K562 (cell line): ENCODE measurements around the gene MAP4K1. TPM values are rescaled to one million over a fixed set of nuclear protein-coding genes. Genes with fewer than 3 reads are reported as not detected.

Source experiments
- BCL6 ChIP-seq: fragments of 250-450 bp; sonication (Bioruptor Pico); IDR thresholded peaks from 2 replicates; pipeline ENCODE4 v1.4.0; 2020
- DIDO1 ChIP-seq: fragments of 450-650 bp; IDR thresholded peaks from 2 replicates; pipeline ENCODE4 v1.6.1; 2016; ENCODE audit warnings: low read depth, missing biosample characterization, missing genetic modification characterization
- GTF2E2 ChIP-seq: fragments of 200-800 bp; sonication (Bioruptor generic); IDR thresholded peaks from 2 replicates; pipeline ENCODE4 v1.6.1; 2016; ENCODE audit warnings: missing genetic modification characterization, missing compliant biosample characterization
- HINFP ChIP-seq: fragments of 450-650 bp; conservative IDR thresholded peaks from 2 replicates; pipeline ENCODE4 v1.6.1; 2016; ENCODE audit warnings: missing genetic modification characterization, low read depth, mild to moderate bottlenecking, control low read depth, missing compliant biosample characterization
- MAFF ChIP-seq: IDR thresholded peaks from 2 replicates; pipeline ENCODE4 v1.6.1; 2012; ENCODE audit warnings: low read length, improper control_type of control experiment
- MEIS2 ChIP-seq: fragments of 450-650 bp; IDR thresholded peaks from 2 replicates; pipeline ENCODE4 v1.6.1; 2014; ENCODE audit warnings: mild to moderate bottlenecking; ENCODE audit not compliant: partially characterized antibody
- MIER1 ChIP-seq: fragments of 450-650 bp; IDR thresholded peaks from 2 replicates; pipeline ENCODE4 v1.6.1; 2016; ENCODE audit warnings: antibody characterized with exemption, mild to moderate bottlenecking, low read depth
- NCOA1 ChIP-seq: fragments of 450-650 bp; IDR thresholded peaks from 2 replicates; pipeline ENCODE4 v1.6.1; 2016; ENCODE audit warnings: low read depth
- NCOA6 ChIP-seq: fragments of 450-650 bp; IDR thresholded peaks from 2 replicates; pipeline ENCODE4 v1.6.1; 2017; ENCODE audit warnings: mild to moderate bottlenecking
- NFRKB ChIP-seq: fragments of 450-650 bp; IDR thresholded peaks from 2 replicates; pipeline ENCODE4 v1.6.1; 2016; ENCODE audit warnings: low read depth
- PREB ChIP-seq: sonication (generic); formaldehyde crosslinking; IDR thresholded peaks from 2 replicates; pipeline ENCODE4 v1.8.1; 2023; ENCODE audit warnings: mild to moderate bottlenecking, missing genetic modification reagents
- SRSF3 ChIP-seq: fragments of 200-400 bp; formaldehyde crosslinking; IDR thresholded peaks from 2 replicates; pipeline ENCODE4 v1.6.1; 2016; ENCODE audit warnings: mild to moderate bottlenecking, low read length, moderate library complexity; ENCODE audit not compliant: insufficient read depth
- TCFL5 ChIP-seq: fragments of 250-450 bp; sonication (Bioruptor Pico); conservative IDR thresholded peaks from 2 replicates; pipeline ENCODE4 v1.6.1; 2021; ENCODE audit warnings: mild to moderate bottlenecking, moderate library complexity, matching md5 sums
- UBTF ChIP-seq, 2 experiments: IDR thresholded peaks; 2 replicates each; pipeline ENCODE4 v1.6.1; 2012; ENCODE audit warnings: improper control_type of control experiment in 2 of 2, low read depth in 2 of 2, low read length in 2 of 2, borderline replicate concordance in 1 of 2
- ZBTB12 ChIP-seq: fragments of 250-450 bp; sonication (Bioruptor Pico); IDR thresholded peaks from 2 replicates; pipeline ENCODE4 v1.4.0; 2020
- ZNF12 ChIP-seq: sonication (generic); formaldehyde crosslinking; IDR thresholded peaks from 2 replicates; pipeline ENCODE4 v1.4.0; 2020; ENCODE audit warnings: mild to moderate bottlenecking, missing genetic modification reagents
- ZNF175 ChIP-seq: fragments of 200-800 bp; sonication (Bioruptor generic); IDR thresholded peaks from 2 replicates; pipeline ENCODE4 v1.6.1; 2016; ENCODE audit warnings: low read depth, mild to moderate bottlenecking, missing genetic modification characterization, missing compliant biosample characterization
- ZNF311 ChIP-seq: fragments of 250-450 bp; sonication (Bioruptor Pico); IDR thresholded peaks from 2 replicates; pipeline ENCODE4 v1.4.0; 2020; ENCODE audit warnings: mild to moderate bottlenecking, moderate library complexity
- ZNF431 ChIP-seq: sonication (generic); formaldehyde crosslinking; IDR thresholded peaks from 2 replicates; pipeline ENCODE4 v1.8.0; 2022; ENCODE audit warnings: mild to moderate bottlenecking, missing genetic modification reagents
- ZNF785 ChIP-seq: fragments of 250-450 bp; sonication (Bioruptor Pico); IDR thresholded peaks from 2 replicates; pipeline ENCODE4 v1.4.0; 2020; ENCODE audit warnings: mild to moderate bottlenecking
- polyA plus RNA-seq, 8 experiments: library from polyadenylated mRNA; depleted of rRNA in 4 of 8; stranded (reverse) in 5 of 8; unstranded in 3 of 8; fragments of >200 nt; fragmentation: Nextera tagmentation in 2 of 8; fragmentation: Illumina TruSeq in 1 of 8; extraction: Ambion mirVana in 2 of 8; extraction: Trizol in 1 of 8; gene quantifications; 2 replicates each; pipeline versions ENCODE4 v1.2.1 to v1.2.3, GENCODE V29; 2011 to 2014; ENCODE audit warnings: inconsistent platforms in 1 of 8, missing spikeins in 1 of 8
- total RNA-seq, 7 experiments: library from RNA; depleted of rRNA in 6 of 7; stranded (reverse); fragments of >200 nt in 6 of 7; fragmentation: Illumina TruSeq in 2 of 7; extraction: Trizol in 2 of 7; gene quantifications; 2 replicates each; pipeline versions ENCODE4 v1.2.1 to v1.2.3, GENCODE V29; 2011 to 2021; ENCODE audit warnings: low replicate concordance in 1 of 7
- TF ChIP-seq, protein P1 (sequence below): sonication (generic); formaldehyde crosslinking; IDR thresholded peaks from 2 replicates; pipeline ENCODE4 v1.8.0; 2022; ENCODE audit warnings: mild to moderate bottlenecking, low read depth, missing genetic modification reagents

The MAP4K1 gene
- total and polyA plus RNA-seq, 9 of the 15 experiments (the other 6 are each of a cell fraction or from before 2014, with no cell fraction given), result 0.14 to 3.2 (median 0.73) TPM; not detected in 1

DNA sequence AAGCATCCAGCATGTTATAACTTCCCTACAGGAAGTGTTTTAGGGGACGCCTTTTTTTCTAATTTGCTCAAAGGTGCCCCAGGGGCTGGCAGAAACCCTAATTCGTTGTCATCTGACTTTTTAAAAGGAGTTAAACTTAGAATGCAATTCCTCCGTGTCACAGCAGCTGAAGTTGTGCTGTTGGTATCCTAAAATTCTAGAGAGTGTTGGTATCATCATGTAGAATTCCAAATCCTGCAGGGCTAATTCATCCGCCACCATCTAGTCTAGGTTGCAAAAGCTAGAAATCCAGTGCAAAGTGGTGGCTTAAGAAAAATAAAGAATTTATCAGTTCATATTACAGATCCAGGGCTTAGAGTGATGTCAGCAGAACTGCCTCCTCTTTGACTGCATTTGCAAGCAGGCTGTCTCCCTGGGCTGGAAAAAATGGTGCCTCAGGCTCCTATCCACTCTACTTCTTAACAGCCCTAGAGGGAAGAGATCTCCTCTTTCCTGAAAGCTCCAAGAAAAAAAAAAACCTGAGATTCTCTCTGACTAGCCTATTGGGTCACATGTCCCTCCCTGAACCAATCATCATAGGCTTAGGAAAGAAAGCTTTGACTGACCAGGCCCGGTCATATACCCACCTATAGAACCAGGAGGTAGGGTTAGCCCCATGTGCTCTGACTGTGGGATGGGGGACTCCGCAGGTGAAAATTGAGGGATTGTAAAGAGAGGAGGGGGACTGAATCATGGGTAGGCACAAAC is 73.0 kb downstream of the MAP4K1 start (continued):
- TF ChIP-seq DIDO1 (tag) (no peak), ZNF431 (CRISPR knock-in tag) (no peak), MIER1 (no peak), ZBTB12 (CRISPR knock-in tag) (no peak), ZNF785 (CRISPR knock-in tag) (no peak), NCOA6 (no peak), NFRKB (peak; percentile 75; the same call in 1 of the 2 replicates), PREB (CRISPR knock-in tag) (no peak), GTF2E2 (tag) (peak; percentile 58; the same call in 1 of the 2 replicates), ZNF311 (CRISPR knock-in tag) (no peak), ZNF175 (peak; percentile 58; the same call in 1 of the 2 replicates), BCL6 (CRISPR knock-in tag) (no peak), SRSF3 (no peak), HINFP (tag) (no peak), MEIS2 (no peak), TCFL5 (CRISPR knock-in tag) (no peak), NCOA1 (no peak), MAFF (no peak), ZNF12 (no peak), UBTF (IDR thresholded peaks at IDR 0.05; ENCODE audit: borderline replicate concordance in 1 of 2, low read depth in 2 of 2, low read length in 2 of 2) (0 out of 4 replicates have a peak, but pooled peaks of 1 of the 2 experiments have one; percentile 5)
- TF ChIP-seq, protein P1, sequence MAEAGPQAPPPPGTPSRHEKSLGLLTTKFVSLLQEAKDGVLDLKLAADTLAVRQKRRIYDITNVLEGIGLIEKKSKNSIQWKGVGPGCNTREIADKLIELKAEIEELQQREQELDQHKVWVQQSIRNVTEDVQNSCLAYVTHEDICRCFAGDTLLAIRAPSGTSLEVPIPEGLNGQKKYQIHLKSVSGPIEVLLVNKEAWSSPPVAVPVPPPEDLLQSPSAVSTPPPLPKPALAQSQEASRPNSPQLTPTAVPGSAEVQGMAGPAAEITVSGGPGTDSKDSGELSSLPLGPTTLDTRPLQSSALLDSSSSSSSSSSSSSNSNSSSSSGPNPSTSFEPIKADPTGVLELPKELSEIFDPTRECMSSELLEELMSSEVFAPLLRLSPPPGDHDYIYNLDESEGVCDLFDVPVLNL (CRISPR knock-in tag), result no peak
